ENCODE data around the gene KRT23.
"Not testable (repeated sequence)": the region's sequence is repeated elsewhere in the genome, so short reads cannot be mapped to it uniquely, and the experiment has no call there.

Gene KRT23

DNA sequence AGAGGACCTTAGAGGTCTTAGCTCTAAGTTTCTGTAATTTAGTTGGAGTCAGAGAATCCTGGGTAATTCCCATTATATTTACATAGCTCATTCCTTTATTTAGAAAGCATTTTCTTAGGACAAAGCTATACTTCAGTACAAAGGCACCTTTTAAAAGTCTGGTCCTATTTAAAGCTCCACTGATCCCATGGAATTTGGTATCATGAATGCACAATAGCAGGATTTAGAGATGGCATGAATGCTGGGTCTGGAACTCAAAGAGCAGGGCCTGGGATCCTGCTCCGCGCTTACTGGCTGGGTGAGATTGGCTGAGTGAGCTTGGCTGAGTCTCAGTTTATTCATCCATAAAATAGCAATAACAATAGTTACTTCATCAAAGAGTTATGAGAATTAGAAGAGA is 4.8 kb downstream of the KRT23 start:
- Histone ChIP-seq H3K4me3 (ENCODE audit: low read length in 2 of 2) (no peak overlapping the region), H3K27me3 (ENCODE audit: control insufficient read depth in 1 of 2, insufficient read depth in 2 of 2, low read length in 2 of 2) (no peaks in the 10 kb centered on the region), H3K9ac (ENCODE audit: low read length in 2 of 2) (no peak overlapping the region), H3K27ac (ENCODE audit: low read length) (no peak overlapping the region), H3K4me1 (ENCODE audit: control insufficient read depth, insufficient read depth, low read length) (no peaks in the 10 kb centered on the region), H3K36me3 (ENCODE audit: control insufficient read depth in 2 of 2, insufficient read depth in 2 of 2, low read length in 2 of 2) (no peaks in the 10 kb centered on the region), H3K9me3 (ENCODE audit: control insufficient read depth in 2 of 2, low read length in 2 of 2) (no peaks in the 10 kb centered on the region)

DNA sequence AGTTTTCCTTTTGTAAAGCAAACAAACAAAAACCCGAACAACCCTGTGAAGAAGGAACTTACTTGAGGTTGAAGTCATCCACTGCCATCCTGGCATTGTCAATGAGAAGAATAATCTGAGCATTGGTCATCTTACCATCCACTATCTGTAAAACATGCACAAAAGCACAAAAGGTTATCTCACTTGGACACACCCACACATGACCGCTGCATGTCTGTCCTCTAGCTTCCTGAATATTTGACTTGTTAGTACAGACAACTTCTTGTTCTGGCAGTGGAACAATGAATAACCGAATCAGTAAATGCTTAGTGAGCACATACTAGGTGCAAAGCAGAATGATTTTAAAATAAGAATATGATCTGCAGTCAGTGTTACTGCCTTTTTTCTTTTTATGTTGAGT is 6.1 kb downstream of the KRT23 start:
- Histone ChIP-seq H3K27ac (ENCODE audit: low read length) (no peak overlapping the region), H3K27me3 (ENCODE audit: control insufficient read depth in 1 of 2, insufficient read depth in 2 of 2, low read length in 2 of 2) (no peaks in the 10 kb centered on the region)

DNA sequence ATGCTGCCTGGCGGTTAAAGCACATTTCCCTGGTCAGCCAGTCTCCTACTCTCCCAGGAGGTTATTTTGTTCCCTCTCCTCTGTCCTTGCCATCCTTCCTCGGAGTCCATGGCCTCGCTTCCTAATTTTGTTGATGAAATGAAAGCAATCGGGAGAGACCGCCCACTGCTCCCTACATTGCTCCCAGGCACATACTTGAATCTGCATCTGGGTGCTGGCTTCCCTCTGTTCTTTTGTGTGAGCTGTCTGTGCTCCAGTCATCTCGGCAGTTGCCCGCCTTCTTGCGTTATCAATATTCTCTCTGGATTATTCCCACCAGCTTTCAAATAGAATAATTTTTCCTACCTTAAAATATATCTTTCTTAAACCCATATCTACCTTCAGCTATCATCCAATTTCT is 11.1 kb downstream of the KRT23 start:
- H3K27ac ChIP-seq (ENCODE audit: low read length) = no peak overlapping the region
- no peak overlapping the region for H3K4me3 ChIP-seq (ENCODE audit: low read length in 2 of 2)
- H3K9me3 ChIP-seq (ENCODE audit: control insufficient read depth in 2 of 2, low read length in 2 of 2) = no peaks in the 10 kb centered on the region
- H3K4me1 ChIP-seq (ENCODE audit: control insufficient read depth, insufficient read depth, low read length) = no peaks in the 10 kb centered on the region
- no peaks in the 10 kb centered on the region for H3K36me3 ChIP-seq (ENCODE audit: control insufficient read depth in 2 of 2, insufficient read depth in 2 of 2, low read length in 2 of 2)
- H3K9ac ChIP-seq (ENCODE audit: low read length in 2 of 2) = no peak overlapping the region
- no peaks in the 10 kb centered on the region for H3K27me3 ChIP-seq (ENCODE audit: control insufficient read depth in 1 of 2, insufficient read depth in 2 of 2, low read length in 2 of 2)

More for the DNA sequence above, 6.1 kb downstream of the KRT23 start:
- Histone ChIP-seq H3K9me3 (ENCODE audit: control insufficient read depth in 2 of 2, low read length in 2 of 2) (no peaks in the 10 kb centered on the region), H3K4me3 (ENCODE audit: low read length in 2 of 2) (no peak overlapping the region), H3K36me3 (ENCODE audit: control insufficient read depth in 2 of 2, insufficient read depth in 2 of 2, low read length in 2 of 2) (no peaks in the 10 kb centered on the region), H3K9ac (ENCODE audit: low read length in 2 of 2) (no peak overlapping the region), H3K4me1 (ENCODE audit: control insufficient read depth, insufficient read depth, low read length) (no peaks in the 10 kb centered on the region)

DNA sequence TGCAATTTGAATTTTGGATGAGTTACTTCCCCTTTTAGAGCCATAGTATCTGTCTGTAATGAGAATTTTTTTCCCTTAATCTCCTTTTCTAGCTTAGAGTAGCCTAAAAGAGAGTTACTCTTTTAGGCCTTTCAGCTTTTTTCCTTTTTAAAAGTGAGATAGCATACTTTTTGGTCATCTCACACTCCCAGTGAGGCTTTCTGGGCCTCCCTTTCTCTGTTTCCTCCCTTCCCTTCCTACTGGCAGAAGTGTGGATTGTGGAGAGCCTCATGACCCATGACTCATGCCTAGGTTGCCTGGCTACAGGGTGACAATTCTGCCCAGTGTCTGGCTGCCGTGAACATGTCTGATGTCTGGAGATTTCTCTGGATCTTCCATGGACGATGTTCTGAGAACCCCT is 15.2 kb downstream of the KRT23 start:
- Histone ChIP-seq H3K4me1 (ENCODE audit: control insufficient read depth, insufficient read depth, low read length) (no peaks in the 10 kb centered on the region), H3K9me3 (ENCODE audit: control insufficient read depth in 2 of 2, low read length in 2 of 2) (no peaks in the 10 kb centered on the region), H3K9ac (ENCODE audit: low read length in 2 of 2) (no peak overlapping the region), H3K4me3 (ENCODE audit: low read length in 2 of 2) (no peak overlapping the region), H3K27ac (ENCODE audit: low read length) (peak overlapping the region; percentile 31), H3K36me3 (ENCODE audit: control insufficient read depth in 2 of 2, insufficient read depth in 2 of 2, low read length in 2 of 2) (no peaks in the 10 kb centered on the region), H3K27me3 (ENCODE audit: control insufficient read depth in 1 of 2, insufficient read depth in 2 of 2, low read length in 2 of 2) (no peaks in the 10 kb centered on the region)

DNA sequence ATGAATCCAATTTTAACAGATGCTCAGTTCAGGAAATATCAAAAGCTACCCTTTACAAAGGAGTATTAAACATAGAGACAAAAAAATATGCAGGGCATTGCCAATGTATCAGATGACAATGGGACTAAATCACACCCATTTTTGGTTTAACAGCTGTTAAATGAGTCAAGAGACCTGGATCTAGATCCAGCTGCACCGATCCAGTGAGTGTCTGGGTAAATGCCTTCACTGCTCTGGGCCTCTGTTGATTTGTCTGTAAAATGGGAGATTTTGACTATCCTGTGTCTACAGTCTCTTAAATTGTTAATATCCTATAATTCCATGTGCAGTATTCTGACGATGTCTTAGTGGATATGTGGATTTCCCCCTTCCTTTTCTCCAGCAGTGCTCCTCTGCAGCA is 16.4 kb downstream of the KRT23 start:
- H3K9me3 ChIP-seq (ENCODE audit: control insufficient read depth in 2 of 2, low read length in 2 of 2) = no peaks in the 10 kb centered on the region
- no peak overlapping the region for H3K27ac ChIP-seq (ENCODE audit: low read length)
- no peaks in the 10 kb centered on the region for H3K27me3 ChIP-seq (ENCODE audit: control insufficient read depth in 1 of 2, insufficient read depth in 2 of 2, low read length in 2 of 2)
- H3K4me1 ChIP-seq (ENCODE audit: control insufficient read depth, insufficient read depth, low read length) = no peaks in the 10 kb centered on the region
- H3K36me3 ChIP-seq (ENCODE audit: control insufficient read depth in 2 of 2, insufficient read depth in 2 of 2, low read length in 2 of 2) = no peaks in the 10 kb centered on the region
- H3K9ac ChIP-seq (ENCODE audit: low read length in 2 of 2) = no peak overlapping the region
- no peak overlapping the region for H3K4me3 ChIP-seq (ENCODE audit: low read length in 2 of 2)

DNA sequence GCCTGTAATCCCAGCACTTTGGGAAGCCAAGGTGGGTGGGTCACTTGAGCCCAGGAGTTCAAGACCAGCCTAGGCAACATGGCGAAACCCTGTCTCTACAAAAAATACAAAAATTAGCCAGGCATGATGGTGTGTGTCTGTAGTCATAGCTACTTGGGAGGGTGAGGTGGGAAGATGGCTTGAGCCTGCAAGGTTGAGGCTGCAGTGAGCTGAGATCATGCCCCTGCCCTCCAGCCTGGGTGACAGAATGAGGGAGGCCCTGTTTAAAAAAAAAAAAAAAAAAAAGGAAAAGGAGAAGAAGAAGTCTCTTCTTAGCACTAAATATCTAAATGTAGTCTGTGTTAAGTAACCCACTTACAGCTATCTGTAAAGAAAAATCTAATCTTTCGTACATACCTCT is 20.3 kb downstream of the KRT23 start:
- not testable (repeated sequence) for H3K27ac ChIP-seq (ENCODE audit: low read length); H3K27me3 ChIP-seq (ENCODE audit: control insufficient read depth in 1 of 2, insufficient read depth in 2 of 2, low read length in 2 of 2); H3K36me3 ChIP-seq (ENCODE audit: control insufficient read depth in 2 of 2, insufficient read depth in 2 of 2, low read length in 2 of 2); H3K4me1 ChIP-seq (ENCODE audit: control insufficient read depth, insufficient read depth, low read length); H3K9ac ChIP-seq (ENCODE audit: low read length in 2 of 2); H3K4me3 ChIP-seq (ENCODE audit: low read length in 2 of 2); H3K9me3 ChIP-seq (ENCODE audit: control insufficient read depth in 2 of 2, low read length in 2 of 2)

DNA sequence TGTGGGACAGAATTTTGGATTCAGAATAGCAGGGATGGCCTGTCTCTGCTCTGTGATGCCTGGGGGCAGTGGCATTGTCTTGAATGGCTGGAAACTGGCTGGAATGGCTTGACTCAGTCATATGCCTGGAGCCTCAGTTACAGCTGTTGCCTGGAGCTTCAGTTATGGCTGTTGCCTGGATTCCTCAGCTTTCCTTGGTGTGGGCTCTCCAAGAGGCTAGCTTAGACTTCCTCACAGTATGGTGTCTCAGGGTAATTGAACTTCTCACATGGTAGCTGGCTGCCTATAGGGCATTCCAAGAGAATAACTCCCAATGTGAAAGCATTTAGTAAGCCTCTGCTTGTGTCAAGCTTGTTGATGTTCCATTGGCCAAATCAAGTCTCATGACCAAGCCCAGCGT is 21.1 kb downstream of the KRT23 start:
- Histone ChIP-seq H3K4me1 (ENCODE audit: control insufficient read depth, insufficient read depth, low read length) (no peaks in the 10 kb centered on the region), H3K27me3 (ENCODE audit: control insufficient read depth in 1 of 2, insufficient read depth in 2 of 2, low read length in 2 of 2) (no peaks in the 10 kb centered on the region), H3K9me3 (ENCODE audit: control insufficient read depth in 2 of 2, low read length in 2 of 2) (no peaks in the 10 kb centered on the region), H3K9ac (ENCODE audit: low read length in 2 of 2) (no peak overlapping the region), H3K4me3 (ENCODE audit: low read length in 2 of 2) (no peak overlapping the region), H3K27ac (ENCODE audit: low read length) (no peak overlapping the region), H3K36me3 (ENCODE audit: control insufficient read depth in 2 of 2, insufficient read depth in 2 of 2, low read length in 2 of 2) (no peaks in the 10 kb centered on the region)

DNA sequence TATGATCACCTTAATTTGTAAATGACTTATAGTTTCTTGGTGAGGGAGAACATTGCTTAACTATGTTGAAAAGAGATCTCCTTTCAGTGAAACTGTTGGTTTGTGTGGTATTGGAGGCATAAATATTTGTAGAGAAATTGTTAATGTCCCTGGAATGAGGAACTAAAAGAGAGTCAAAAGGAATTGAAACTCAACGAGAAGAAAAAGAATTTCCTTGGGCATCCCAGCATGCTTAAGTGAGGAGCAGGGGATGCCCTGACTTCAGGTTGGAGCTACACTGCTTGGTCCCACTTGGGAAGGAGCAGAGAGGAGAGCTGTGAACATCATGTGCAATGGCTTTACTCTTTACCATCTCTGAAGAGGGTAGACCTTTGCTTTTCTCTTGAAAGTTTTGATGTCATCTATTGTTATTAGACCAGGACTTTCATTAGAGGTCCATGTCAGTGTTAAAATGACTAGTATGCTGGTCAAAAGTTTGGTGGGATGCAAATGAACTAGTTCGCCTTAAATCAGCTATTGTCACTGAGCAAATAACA is 21.7 kb downstream of the KRT23 start:
- H3K27ac ChIP-seq (ENCODE audit: low read length) = no peak overlapping the region
- H3K9ac ChIP-seq (ENCODE audit: low read length in 2 of 2) = no peak overlapping the region

DNA sequence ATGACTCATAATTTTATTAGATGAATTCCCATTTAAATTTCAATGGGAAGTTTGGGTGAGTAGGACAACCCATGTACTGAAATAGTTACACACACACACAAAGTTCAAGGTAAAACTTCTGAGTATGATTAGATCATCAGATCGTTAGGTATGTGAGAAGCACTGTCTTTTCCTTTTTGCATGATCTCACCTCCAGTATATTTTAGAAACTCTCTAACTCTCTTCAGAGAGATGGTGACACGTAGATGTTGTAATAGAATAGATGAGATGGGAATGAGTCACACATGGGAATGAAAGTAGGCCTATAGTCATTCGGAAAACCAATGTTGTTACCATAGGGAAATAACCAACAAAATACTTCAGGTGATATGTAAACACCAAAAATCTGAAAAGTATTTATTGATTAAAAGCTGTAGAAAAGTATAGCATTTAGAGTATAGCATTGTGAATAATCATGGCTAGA is 22.2 kb downstream of the KRT23 start:
- Histone ChIP-seq H3K9ac (ENCODE audit: low read length in 2 of 2) (no peak overlapping the region), H3K27ac (ENCODE audit: low read length) (no peak overlapping the region), H3K4me3 (ENCODE audit: low read length in 2 of 2) (no peak overlapping the region), H3K4me1 (ENCODE audit: control insufficient read depth, insufficient read depth, low read length) (no peaks in the 10 kb centered on the region), H3K36me3 (ENCODE audit: control insufficient read depth in 2 of 2, insufficient read depth in 2 of 2, low read length in 2 of 2) (no peaks in the 10 kb centered on the region), H3K27me3 (ENCODE audit: control insufficient read depth in 1 of 2, insufficient read depth in 2 of 2, low read length in 2 of 2) (no peaks in the 10 kb centered on the region), H3K9me3 (ENCODE audit: control insufficient read depth in 2 of 2, low read length in 2 of 2) (no peaks in the 10 kb centered on the region)

More for the DNA sequence above, 21.7 kb downstream of the KRT23 start:
- Histone ChIP-seq H3K4me3 (ENCODE audit: low read length in 2 of 2) (no peak overlapping the region), H3K36me3 (ENCODE audit: control insufficient read depth in 2 of 2, insufficient read depth in 2 of 2, low read length in 2 of 2) (no peaks in the 10 kb centered on the region), H3K4me1 (ENCODE audit: control insufficient read depth, insufficient read depth, low read length) (no peaks in the 10 kb centered on the region), H3K27me3 (ENCODE audit: control insufficient read depth in 1 of 2, insufficient read depth in 2 of 2, low read length in 2 of 2) (no peaks in the 10 kb centered on the region), H3K9me3 (ENCODE audit: control insufficient read depth in 2 of 2, low read length in 2 of 2) (no peaks in the 10 kb centered on the region)

DNA sequence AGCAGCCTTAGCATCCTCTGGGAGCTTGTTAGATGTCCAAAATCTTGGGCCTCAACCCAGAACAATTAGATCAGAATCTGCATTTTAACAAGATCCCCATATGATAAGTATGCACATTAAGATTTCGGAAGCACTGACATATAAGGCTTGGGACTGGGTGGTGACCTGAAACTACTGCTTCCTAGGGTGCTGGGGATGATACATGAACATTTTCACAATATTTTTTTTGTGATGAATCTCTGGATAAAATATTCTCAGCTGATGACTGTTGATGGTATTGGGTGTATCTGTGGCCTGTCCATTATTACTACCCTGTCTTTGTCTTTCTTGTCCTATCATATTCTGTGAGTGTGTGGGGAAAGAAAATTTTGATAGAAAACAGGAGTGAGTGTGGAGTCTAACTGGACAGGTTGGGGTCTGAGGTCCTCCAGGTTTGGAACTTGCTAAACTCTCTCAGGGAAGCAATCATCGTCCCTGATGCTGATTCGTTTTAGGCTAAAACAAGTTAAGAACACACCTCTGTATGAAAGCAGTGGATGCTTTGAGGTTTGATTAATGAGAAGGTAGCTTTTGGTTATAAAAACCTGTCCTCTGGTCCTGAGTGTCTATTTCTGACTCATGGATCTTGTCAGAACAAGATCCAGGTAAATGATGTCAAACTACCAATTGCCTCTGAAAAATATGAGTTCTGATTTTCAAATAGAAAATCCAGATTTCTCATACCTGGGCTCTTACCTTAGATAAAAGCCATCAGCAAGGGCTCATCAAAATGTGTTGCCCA is 23.2 kb downstream of the KRT23 start:
- Histone ChIP-seq H3K27ac (ENCODE audit: low read length) (no peak overlapping the region), H3K4me1 (ENCODE audit: control insufficient read depth, insufficient read depth, low read length) (no peaks in the 10 kb centered on the region), H3K9ac (ENCODE audit: low read length in 2 of 2) (no peak overlapping the region), H3K9me3 (ENCODE audit: control insufficient read depth in 2 of 2, low read length in 2 of 2) (no peaks in the 10 kb centered on the region), H3K27me3 (ENCODE audit: control insufficient read depth in 1 of 2, insufficient read depth in 2 of 2, low read length in 2 of 2) (no peaks in the 10 kb centered on the region), H3K4me3 (ENCODE audit: low read length in 2 of 2) (no peak overlapping the region), H3K36me3 (ENCODE audit: control insufficient read depth in 2 of 2, insufficient read depth in 2 of 2, low read length in 2 of 2) (no peaks in the 10 kb centered on the region)

DNA sequence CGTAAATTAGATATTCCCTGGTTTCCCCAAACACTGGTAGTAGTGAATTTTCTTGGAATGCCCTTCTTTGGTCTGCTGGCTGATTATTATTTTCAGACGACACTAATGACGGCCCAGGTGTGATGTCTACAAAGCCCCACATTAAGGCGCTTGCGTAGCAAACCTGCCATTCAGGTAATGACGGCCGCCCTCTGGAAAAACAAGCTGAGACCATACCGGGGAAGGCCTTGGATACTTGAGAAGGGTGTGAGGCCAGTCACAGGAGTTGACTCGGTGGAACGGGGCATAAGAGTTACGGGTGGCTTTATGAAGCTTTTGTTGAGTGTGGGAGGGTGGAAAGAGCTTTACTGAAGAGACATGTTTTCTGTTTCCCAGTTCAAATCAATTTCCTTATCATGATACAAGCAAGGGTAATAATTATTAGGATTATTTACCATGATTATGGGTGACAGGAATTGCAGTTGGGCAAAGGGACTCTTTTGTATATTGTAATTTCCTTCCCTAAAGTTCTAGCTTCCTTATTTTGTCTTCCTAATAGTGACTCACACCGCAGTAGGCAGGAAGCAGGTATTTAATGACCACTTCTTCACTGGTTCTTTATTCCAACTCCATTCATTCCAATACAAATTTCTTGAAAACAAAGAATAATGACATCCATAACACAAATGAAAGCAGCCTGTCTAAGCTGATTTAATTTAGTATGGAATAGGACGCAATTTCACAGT is 24.8 kb downstream of the KRT23 start:
- Histone ChIP-seq H3K4me1 (ENCODE audit: control insufficient read depth, insufficient read depth, low read length) (no peaks in the 10 kb centered on the region), H3K36me3 (ENCODE audit: control insufficient read depth in 2 of 2, insufficient read depth in 2 of 2, low read length in 2 of 2) (no peaks in the 10 kb centered on the region), H3K9me3 (ENCODE audit: control insufficient read depth in 2 of 2, low read length in 2 of 2) (no peaks in the 10 kb centered on the region), H3K27me3 (ENCODE audit: control insufficient read depth in 1 of 2, insufficient read depth in 2 of 2, low read length in 2 of 2) (no peaks in the 10 kb centered on the region), H3K4me3 (ENCODE audit: low read length in 2 of 2) (no peak overlapping the region), H3K27ac (ENCODE audit: low read length) (no peak overlapping the region), H3K9ac (ENCODE audit: low read length in 2 of 2) (no peak overlapping the region)

All from stomach smooth muscle (tissue), 2 donors.